NCI-H128 (cell line): ENCODE results near the gene GUCY1A1.

Experiments used
- DNase-seq: peaks from one replicate; lab custom pipeline; 2025; ENCODE audit not compliant: unreplicated experiment; lab: John Stamatoyannopoulos, UW

Gene GUCY1A1

GRCh38 chr4:155657985-155658680 lies 8.5 kb upstream of the GUCY1A1 start:
- no peak for DNase-seq

- no peak for DNase-seq
These were observed 8.0 kb upstream of the GUCY1A1 start for GRCh38 chr4:155658681-155659064.

- DNase-seq = no peak
These were observed 7.5 kb upstream of the GUCY1A1 start for GRCh38 chr4:155659176-155659575.

GRCh38 chr4:155660436-155660835 lies 6.2 kb upstream of the GUCY1A1 start:
- no peak for DNase-seq

GRCh38 chr4:155665054-155665453 lies 1.6 kb upstream of the GUCY1A1 start:
- no peak for DNase-seq

- no peak for DNase-seq
These were observed 547 bp downstream of the GUCY1A1 start for GRCh38 chr4:155667222-155667567.

- DNase-seq = no peak
These were observed 1.2 kb downstream of the GUCY1A1 start for GRCh38 chr4:155667568-155668511.

- DNase-seq = no peak
These were observed 2.1 kb downstream of the GUCY1A1 start for GRCh38 chr4:155668707-155669220.

GRCh38 chr4:155672342-155672741 lies 5.7 kb downstream of the GUCY1A1 start:
- DNase-seq = no peak

- DNase-seq = no peak
These were observed 6.9 kb downstream of the GUCY1A1 start for GRCh38 chr4:155673453-155673979.

- no peak for DNase-seq
These were observed 8.0 kb downstream of the GUCY1A1 start for GRCh38 chr4:155674669-155675071.

GRCh38 chr4:155675709-155676429 lies 9.2 kb downstream of the GUCY1A1 start:
- DNase-seq = no peak

- DNase-seq = no peak
These were observed 9.8 kb downstream of the GUCY1A1 start for GRCh38 chr4:155676430-155676825.

GRCh38 chr4:155678011-155678410 lies 11.4 kb downstream of the GUCY1A1 start:
- no peak for DNase-seq

GRCh38 chr4:155679343-155679742 lies 12.7 kb downstream of the GUCY1A1 start:
- DNase-seq = no peak

GRCh38 chr4:155681886-155682285 lies 15.2 kb downstream of the GUCY1A1 start:
- no peak for DNase-seq

- no peak for DNase-seq
These were observed 17.8 kb downstream of the GUCY1A1 start for GRCh38 chr4:155684423-155684822.

- DNase-seq = no peak
These were observed 18.4 kb downstream of the GUCY1A1 start for GRCh38 chr4:155684892-155685541.

- no peak for DNase-seq
These were observed 20.8 kb downstream of the GUCY1A1 start for GRCh38 chr4:155687380-155687982.

GRCh38 chr4:155688211-155688610 lies 21.6 kb downstream of the GUCY1A1 start:
- DNase-seq = no peak
